ENCODE measurements around the gene PPM1F.
"Not testable (repeated sequence)": the region's sequence is repeated elsewhere in the genome, so short reads cannot be mapped to it uniquely, and the experiment has no call there.

PPM1F gene

GRCh38 chr22:21943571-21944448 lies 8.8 kb downstream of the PPM1F start:
- H3K27ac Mint-ChIP-seq, result no peak overlapping the region
- H3K36me3 Mint-ChIP-seq, result peaks cover 3% of the 10 kb centered on the region
- peaks cover 23% of the 10 kb centered on the region for H3K4me1 Mint-ChIP-seq (ENCODE audit: low read depth)
- H3K4me3 Mint-ChIP-seq, result no peak overlapping the region
- no peaks in the 10 kb centered on the region for H3K27me3 Mint-ChIP-seq
- no peaks in the 10 kb centered on the region for H3K9me3 Mint-ChIP-seq (ENCODE audit: low read depth)

- Mint-ChIP-seq H3K27ac (peak overlapping the region; percentile 67), H3K27me3 (no peaks in the 10 kb centered on the region), H3K4me3 (no peak overlapping the region), H3K9me3 (ENCODE audit: low read depth) (no peaks in the 10 kb centered on the region), H3K36me3 (peaks cover 3% of the 10 kb centered on the region), H3K4me1 (ENCODE audit: low read depth) (peaks cover 33% of the 10 kb centered on the region)
Measured at GRCh38 chr22:21942407-21943343, 10.0 kb downstream of the PPM1F start.

GRCh38 chr22:21941921-21942320 lies 10.7 kb downstream of the PPM1F start:
- Mint-ChIP-seq H3K27ac (peak overlapping the region; percentile 67), H3K4me1 (ENCODE audit: low read depth) (peaks cover 37% of the 10 kb centered on the region), H3K27me3 (no peaks in the 10 kb centered on the region), H3K9me3 (ENCODE audit: low read depth) (no peaks in the 10 kb centered on the region), H3K4me3 (no peak overlapping the region), H3K36me3 (peaks cover 3% of the 10 kb centered on the region)

- Mint-ChIP-seq H3K9me3 (ENCODE audit: low read depth) (no peaks in the 10 kb centered on the region), H3K4me3 (no peak overlapping the region), H3K27me3 (no peaks in the 10 kb centered on the region), H3K4me1 (ENCODE audit: low read depth) (peaks cover 41% of the 10 kb centered on the region), H3K27ac (peak overlapping the region; percentile 73), H3K36me3 (peaks cover 3% of the 10 kb centered on the region)
Measured at GRCh38 chr22:21940521-21940920, 12.1 kb downstream of the PPM1F start.

- not testable (repeated sequence) for H3K9me3 Mint-ChIP-seq (ENCODE audit: low read depth); H3K36me3 Mint-ChIP-seq; H3K27me3 Mint-ChIP-seq; H3K4me3 Mint-ChIP-seq
- Mint-ChIP-seq H3K4me1 (ENCODE audit: low read depth) (peaks cover 41% of the 10 kb centered on the region), H3K27ac (peak overlapping the region; percentile 73)
Measured at GRCh38 chr22:21939935-21940334, 12.7 kb downstream of the PPM1F start.

- peaks cover 41% of the 10 kb centered on the region for H3K4me1 Mint-ChIP-seq (ENCODE audit: low read depth)
- H3K36me3 Mint-ChIP-seq, result peaks cover 4% of the 10 kb centered on the region
- H3K9me3 Mint-ChIP-seq (ENCODE audit: low read depth), result no peaks in the 10 kb centered on the region
- H3K27ac Mint-ChIP-seq, result peak overlapping the region; percentile 37
- H3K27me3 Mint-ChIP-seq, result no peaks in the 10 kb centered on the region
- no peak overlapping the region for H3K4me3 Mint-ChIP-seq
Measured at GRCh38 chr22:21939461-21939913, 13.2 kb downstream of the PPM1F start.

GRCh38 chr22:21938906-21939305 lies 13.7 kb downstream of the PPM1F start:
- Mint-ChIP-seq H3K4me1 (ENCODE audit: low read depth) (peaks cover 40% of the 10 kb centered on the region), H3K4me3 (peak overlapping the region; percentile 84), H3K36me3 (peaks cover 4% of the 10 kb centered on the region), H3K27ac (peak overlapping the region; percentile 79), H3K9me3 (ENCODE audit: low read depth) (no peaks in the 10 kb centered on the region), H3K27me3 (no peaks in the 10 kb centered on the region)

GRCh38 chr22:21938071-21938822 lies 14.4 kb downstream of the PPM1F start:
- Mint-ChIP-seq H3K27ac (peak overlapping the region; percentile 79), H3K9me3 (ENCODE audit: low read depth) (no peaks in the 10 kb centered on the region), H3K36me3 (peaks cover 4% of the 10 kb centered on the region), H3K4me1 (ENCODE audit: low read depth) (peaks cover 39% of the 10 kb centered on the region), H3K27me3 (no peaks in the 10 kb centered on the region), H3K4me3 (peak overlapping the region; percentile 84)

- H3K4me3 Mint-ChIP-seq, result peak overlapping the region; percentile 84
- peaks cover 4% of the 10 kb centered on the region for H3K36me3 Mint-ChIP-seq
- H3K9me3 Mint-ChIP-seq (ENCODE audit: low read depth), result no peaks in the 10 kb centered on the region
- peaks cover 35% of the 10 kb centered on the region for H3K4me1 Mint-ChIP-seq (ENCODE audit: low read depth)
- H3K27me3 Mint-ChIP-seq, result no peaks in the 10 kb centered on the region
- peak overlapping the region; percentile 79 for H3K27ac Mint-ChIP-seq
Measured at GRCh38 chr22:21937821-21938070, 14.9 kb downstream of the PPM1F start.

- Mint-ChIP-seq H3K27ac (no peak overlapping the region), H3K4me3 (peak overlapping the region; percentile 44), H3K27me3 (no peaks in the 10 kb centered on the region)
Measured at GRCh38 chr22:21937041-21937820, 15.4 kb downstream of the PPM1F start.

GRCh38 chr22:21936151-21936775 lies 16.4 kb downstream of the PPM1F start:
- H3K27ac Mint-ChIP-seq, result no peak overlapping the region
- peaks cover 24% of the 10 kb centered on the region for H3K4me1 Mint-ChIP-seq (ENCODE audit: low read depth)
- no peaks in the 10 kb centered on the region for H3K9me3 Mint-ChIP-seq (ENCODE audit: low read depth)
- no peaks in the 10 kb centered on the region for H3K27me3 Mint-ChIP-seq
- peaks cover 4% of the 10 kb centered on the region for H3K36me3 Mint-ChIP-seq
- H3K4me3 Mint-ChIP-seq, result no peak overlapping the region

More at GRCh38 chr22:21937041-21937820, 15.4 kb downstream of the PPM1F start:
- H3K9me3 Mint-ChIP-seq (ENCODE audit: low read depth), result no peaks in the 10 kb centered on the region
- H3K4me1 Mint-ChIP-seq (ENCODE audit: low read depth), result peaks cover 30% of the 10 kb centered on the region
- peaks cover 4% of the 10 kb centered on the region for H3K36me3 Mint-ChIP-seq

GRCh38 chr22:21933910-21934309 lies 18.7 kb downstream of the PPM1F start:
- Mint-ChIP-seq H3K27me3 (no peaks in the 10 kb centered on the region), H3K4me1 (ENCODE audit: low read depth) (peaks cover 22% of the 10 kb centered on the region), H3K27ac (no peak overlapping the region), H3K4me3 (no peak overlapping the region), H3K9me3 (ENCODE audit: low read depth) (no peaks in the 10 kb centered on the region), H3K36me3 (peaks cover 9% of the 10 kb centered on the region)

- no peaks in the 10 kb centered on the region for H3K27me3 Mint-ChIP-seq
- H3K27ac Mint-ChIP-seq, result no peak overlapping the region
- H3K4me3 Mint-ChIP-seq, result no peak overlapping the region
- peaks cover 10% of the 10 kb centered on the region for H3K36me3 Mint-ChIP-seq
- no peaks in the 10 kb centered on the region for H3K9me3 Mint-ChIP-seq (ENCODE audit: low read depth)
- peaks cover 18% of the 10 kb centered on the region for H3K4me1 Mint-ChIP-seq (ENCODE audit: low read depth)
Measured at GRCh38 chr22:21933413-21933812, 19.2 kb downstream of the PPM1F start.

- Mint-ChIP-seq H3K27me3 (no peaks in the 10 kb centered on the region), H3K4me3 (no peak overlapping the region), H3K27ac (no peak overlapping the region), H3K36me3 (peaks cover 10% of the 10 kb centered on the region), H3K4me1 (ENCODE audit: low read depth) (peaks cover 8% of the 10 kb centered on the region), H3K9me3 (ENCODE audit: low read depth) (no peaks in the 10 kb centered on the region)
Measured at GRCh38 chr22:21932347-21932746, 20.3 kb downstream of the PPM1F start.

Data from activated naive CD8-positive, alpha-beta T cell (primary cell).